ENCODE data around the gene SYNGAP1.
A peak's percentile ranks its signal among the peaks of the same experiment; 100 is the strongest.
"Not testable (repeated sequence)": the region's sequence is repeated elsewhere in the genome, so short reads cannot be mapped to it uniquely, and the experiment has no call there.

The SYNGAP1 gene

DNA sequence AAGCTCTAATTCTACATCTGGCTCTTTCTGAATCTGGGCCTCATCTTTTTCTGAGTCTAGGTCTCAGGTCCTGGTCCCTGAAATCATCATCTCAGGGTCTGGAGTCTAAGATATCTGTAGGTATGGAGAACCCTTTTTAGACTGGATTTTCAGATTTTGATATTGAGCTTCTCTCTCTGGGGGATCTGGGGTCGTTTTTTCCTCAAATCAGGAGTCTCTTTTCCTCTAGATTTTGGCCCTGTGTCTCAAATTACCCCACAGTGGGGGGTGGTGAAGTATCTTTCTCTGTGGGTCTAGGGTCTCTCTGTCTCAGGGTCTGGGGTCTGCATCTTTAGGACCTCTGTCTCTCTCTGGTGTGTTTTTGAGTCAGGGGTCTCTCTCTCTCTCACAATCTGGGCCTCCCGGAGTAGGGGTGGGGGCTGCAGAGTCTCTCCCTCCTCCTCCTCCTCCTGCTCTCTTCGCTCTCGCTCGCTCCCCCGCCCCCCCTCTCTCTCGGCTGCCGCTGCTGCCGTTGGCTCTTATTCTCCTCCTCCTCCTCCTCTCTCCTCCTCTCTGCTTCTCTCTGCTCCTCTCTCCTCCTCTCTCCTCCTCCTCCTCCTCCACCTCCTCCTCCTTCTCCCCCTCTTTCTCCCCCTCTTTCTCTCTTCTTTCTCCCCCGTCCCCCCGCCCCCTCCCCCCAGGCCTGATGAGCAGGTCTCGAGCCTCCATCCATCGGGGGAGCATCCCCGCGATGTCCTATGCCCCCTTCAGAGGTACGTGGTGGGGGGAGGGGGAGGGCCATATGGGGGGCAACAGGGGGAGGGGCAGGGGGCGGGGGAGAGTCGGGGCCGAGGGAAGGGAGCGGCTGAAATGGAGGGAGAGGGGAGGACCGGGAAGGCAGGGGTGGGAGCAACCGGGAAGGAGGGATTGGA, at the start of gene SYNGAP1:
TSS of gene SYNGAP1 (plus strand) at position 486 of the 911 bp plus-strand sequence. CDS start at position 686, 200 bp downstream.
- H3K27ac ChIP-seq: peak within 1 kb of the TSS; percentile 80
- in situ Hi-C loops (cut with HindIII; ENCODE audit: low pct_ligation_motif_present, low sequenced_read_pairs): no loop called here
- H3K36me3 ChIP-seq (replicated peaks): peaks cover 11% of the 10 kb centered on the region
- DNase-seq: peak; percentile 35
- TF ChIP-seq, protein P1, sequence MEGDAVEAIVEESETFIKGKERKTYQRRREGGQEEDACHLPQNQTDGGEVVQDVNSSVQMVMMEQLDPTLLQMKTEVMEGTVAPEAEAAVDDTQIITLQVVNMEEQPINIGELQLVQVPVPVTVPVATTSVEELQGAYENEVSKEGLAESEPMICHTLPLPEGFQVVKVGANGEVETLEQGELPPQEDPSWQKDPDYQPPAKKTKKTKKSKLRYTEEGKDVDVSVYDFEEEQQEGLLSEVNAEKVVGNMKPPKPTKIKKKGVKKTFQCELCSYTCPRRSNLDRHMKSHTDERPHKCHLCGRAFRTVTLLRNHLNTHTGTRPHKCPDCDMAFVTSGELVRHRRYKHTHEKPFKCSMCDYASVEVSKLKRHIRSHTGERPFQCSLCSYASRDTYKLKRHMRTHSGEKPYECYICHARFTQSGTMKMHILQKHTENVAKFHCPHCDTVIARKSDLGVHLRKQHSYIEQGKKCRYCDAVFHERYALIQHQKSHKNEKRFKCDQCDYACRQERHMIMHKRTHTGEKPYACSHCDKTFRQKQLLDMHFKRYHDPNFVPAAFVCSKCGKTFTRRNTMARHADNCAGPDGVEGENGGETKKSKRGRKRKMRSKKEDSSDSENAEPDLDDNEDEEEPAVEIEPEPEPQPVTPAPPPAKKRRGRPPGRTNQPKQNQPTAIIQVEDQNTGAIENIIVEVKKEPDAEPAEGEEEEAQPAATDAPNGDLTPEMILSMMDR (IDR thresholded peaks at IDR 0.05; ENCODE audit: low read depth, low read length, missing control alignments): no peak
- H3K27me3 ChIP-seq (replicated peaks): no peaks in the 10 kb centered on the region
- peak within 1 kb of the TSS; percentile 41 for H3K4me3 ChIP-seq (ENCODE audit: low read depth, low read length)

DNA sequence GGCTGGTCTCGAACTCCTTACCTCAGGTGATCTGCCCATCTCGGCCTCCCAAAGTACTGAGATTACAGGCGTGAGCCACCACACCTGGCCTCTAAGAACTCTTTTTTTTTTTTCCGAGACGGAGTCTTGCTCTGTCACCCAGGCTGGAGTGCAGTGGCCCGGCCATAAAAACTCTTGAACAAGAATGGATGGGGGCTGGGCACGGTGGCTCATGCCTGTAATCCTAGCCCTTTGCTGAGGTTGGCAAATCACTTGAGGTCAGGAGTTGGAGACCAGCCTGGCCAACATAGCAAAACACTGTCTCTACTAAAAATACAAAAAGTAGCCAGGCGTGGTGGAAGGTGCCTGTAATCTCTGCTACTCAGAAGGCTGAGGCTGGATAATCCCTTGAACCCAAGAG, 48.0 kb upstream of the SYNGAP1 start:
- H3K4me3 ChIP-seq (ENCODE audit: low read depth, low read length); DNase-seq; H3K36me3 ChIP-seq (replicated peaks); in situ Hi-C loops (cut with HindIII; ENCODE audit: low pct_ligation_motif_present, low sequenced_read_pairs); H3K27ac ChIP-seq; H3K27me3 ChIP-seq (replicated peaks): not testable (repeated sequence)

DNA sequence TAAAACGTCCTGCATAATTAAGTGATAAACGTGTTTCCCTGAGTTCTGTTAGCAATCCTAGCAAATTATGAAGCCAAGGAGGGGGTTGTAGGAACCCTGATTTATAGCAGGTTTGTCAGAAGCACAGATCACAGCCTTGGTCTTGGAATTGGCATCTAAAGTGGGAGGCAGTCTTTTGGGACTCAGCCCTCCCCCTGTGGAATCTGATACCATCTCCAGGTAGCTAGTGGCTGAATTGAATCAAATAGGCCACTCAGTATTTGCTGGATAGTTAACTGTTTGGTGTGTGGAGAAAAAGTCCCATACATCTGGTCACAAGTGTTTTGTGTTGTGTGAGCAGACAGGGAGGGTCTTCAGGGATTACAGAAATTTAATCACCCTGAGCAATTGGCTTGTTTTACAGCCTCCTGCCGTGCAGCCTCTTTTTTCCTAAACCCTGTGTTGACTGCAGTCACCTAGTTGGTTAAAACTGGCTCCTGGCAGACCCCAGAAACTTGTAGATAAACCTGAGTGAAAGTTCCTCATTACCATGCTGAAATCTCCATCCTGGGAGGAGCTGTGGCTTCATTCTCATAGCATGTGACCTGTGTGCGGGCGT, 47.2 kb upstream of the SYNGAP1 start:
- in situ Hi-C loops (cut with HindIII; ENCODE audit: low pct_ligation_motif_present, low sequenced_read_pairs): no loop called here
- TF ChIP-seq, protein P1 (IDR thresholded peaks at IDR 0.05; ENCODE audit: low read depth, low read length, missing control alignments): no peak
- no peaks in the 10 kb centered on the region for H3K36me3 ChIP-seq (replicated peaks)
- DNase-seq: no peak
- H3K27ac ChIP-seq: no peak overlapping the region
- H3K27me3 ChIP-seq (replicated peaks): no peaks in the 10 kb centered on the region
- no peak overlapping the region for H3K4me3 ChIP-seq (ENCODE audit: low read depth, low read length)

DNA sequence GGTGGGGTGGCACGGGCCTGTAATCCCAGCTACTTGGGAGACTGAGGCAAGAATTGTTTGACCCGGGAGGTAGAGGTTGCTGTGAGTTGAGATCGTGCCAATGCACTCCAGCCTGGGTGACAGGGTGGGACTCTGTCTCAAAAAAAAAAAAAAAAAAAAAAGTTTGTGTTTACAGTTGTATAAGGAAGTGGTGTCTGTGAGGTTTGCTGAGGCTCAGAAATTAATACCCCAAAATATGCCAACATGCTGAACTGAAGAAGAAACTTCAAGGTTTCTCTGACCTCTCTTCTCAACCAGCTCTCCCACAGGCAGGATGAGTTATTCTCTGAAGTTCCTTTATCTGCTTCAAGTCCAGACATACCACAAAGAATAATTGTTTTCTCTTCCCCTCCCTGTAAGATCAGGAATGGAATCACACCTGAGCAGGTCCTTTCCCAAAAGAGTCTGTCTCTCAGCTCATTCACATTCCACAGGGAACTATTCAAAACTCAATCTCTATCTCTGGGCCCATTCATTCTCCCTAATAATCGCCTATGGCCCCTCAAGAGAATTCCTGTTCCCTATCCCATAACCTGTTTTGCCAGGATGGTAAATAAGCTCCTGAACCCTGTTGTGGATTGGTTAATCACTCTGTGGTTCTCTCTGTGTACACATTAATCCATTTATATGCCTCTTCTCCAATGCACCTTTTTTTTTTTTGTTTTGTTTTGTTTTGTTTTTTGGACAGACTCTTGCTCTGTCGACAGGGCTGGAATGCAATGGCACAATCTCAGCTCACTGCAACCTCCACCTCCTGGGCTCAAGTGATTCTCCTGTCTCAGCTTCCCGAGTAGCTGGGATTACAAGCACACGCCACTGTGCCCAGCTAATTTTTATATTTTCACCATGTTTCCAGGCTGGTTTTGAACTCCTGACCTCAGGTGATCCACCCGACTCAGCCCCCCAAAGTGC, 45.6 kb upstream of the SYNGAP1 start:
- Histone ChIP-seq H3K27ac (no peak overlapping the region), H3K27me3 (replicated peaks) (no peaks in the 10 kb centered on the region), H3K4me3 (ENCODE audit: low read depth, low read length) (no peak overlapping the region), H3K36me3 (replicated peaks) (no peaks in the 10 kb centered on the region)
- no peak for DNase-seq
- in situ Hi-C loops (cut with HindIII; ENCODE audit: low pct_ligation_motif_present, low sequenced_read_pairs): no loop called here
- TF ChIP-seq, protein P1 (IDR thresholded peaks at IDR 0.05; ENCODE audit: low read depth, low read length, missing control alignments): no peak

DNA sequence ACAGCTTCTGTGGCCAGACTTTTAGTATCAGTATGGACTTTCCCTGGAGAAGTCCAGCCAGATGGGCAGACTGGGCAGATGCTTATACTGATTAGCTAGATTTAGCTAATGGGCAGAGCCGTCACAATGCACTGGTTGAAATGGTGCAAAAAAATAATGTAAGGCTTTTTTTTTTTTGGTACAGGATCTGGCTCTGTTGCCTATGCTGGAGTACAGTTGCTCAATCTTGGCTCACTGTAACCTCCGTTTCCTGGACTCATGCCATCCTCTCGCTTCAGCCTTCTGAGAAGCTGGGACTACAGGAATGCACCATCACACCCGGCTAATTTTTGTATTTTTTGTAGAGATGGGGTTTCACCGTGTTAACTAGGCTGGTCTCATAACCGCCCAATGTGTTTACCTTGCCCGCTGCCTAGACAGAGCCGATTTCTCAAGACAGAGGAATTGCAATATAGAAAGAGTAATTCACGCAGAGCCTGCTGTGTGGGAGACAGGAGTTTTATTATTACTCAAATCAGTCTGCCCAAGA, 44.7 kb upstream of the SYNGAP1 start:
- H3K27ac ChIP-seq: peak overlapping the region; percentile 1
- no peaks in the 10 kb centered on the region for H3K27me3 ChIP-seq (replicated peaks)
- peak; percentile 84 for DNase-seq
- TF ChIP-seq, protein P1 (IDR thresholded peaks at IDR 0.05; ENCODE audit: low read depth, low read length, missing control alignments): no peak
- H3K36me3 ChIP-seq (replicated peaks): no peaks in the 10 kb centered on the region
- in situ Hi-C loops (cut with HindIII; ENCODE audit: low pct_ligation_motif_present, low sequenced_read_pairs): no loop called here
- no peak overlapping the region for H3K4me3 ChIP-seq (ENCODE audit: low read depth, low read length)

Data from brain microvascular endothelial cell (primary cell).